ENCODE results near the gene LTBP1. TPM values are rescaled to one million over a fixed set of nuclear protein-coding genes. Genes with fewer than 3 reads are reported as not detected.

Gene LTBP1
- total RNA-seq, 1 experiment from 2014 or later, result 10.3 TPM

GRCh38 chr2:33205693-33206434, 259.1 kb downstream of the LTBP1 start:
- Histone ChIP-seq H3K36me3 (ENCODE audit: low read depth) (no peaks in the 10 kb centered on the region), H4K20me1 (ENCODE audit: insufficient read depth) (no peaks in the 10 kb centered on the region), H3K4me2 (no peak overlapping the region), H3K27me3 (ENCODE audit: insufficient read depth, low read depth) (no peaks in the 10 kb centered on the region), H3K79me2 (ENCODE audit: low read depth) (no peaks in the 10 kb centered on the region), H3K4me3 (no peak overlapping the region), H3F3A (ENCODE audit: insufficient read depth, low read depth) (no peaks in the 10 kb centered on the region), H2AFZ (no peak overlapping the region), H3K9me3 (ENCODE audit: insufficient read depth, low read depth) (no peaks in the 10 kb centered on the region), H3K4me1 (replicated peaks; ENCODE audit: insufficient read depth) (no peaks in the 10 kb centered on the region; the same call in 1 of the 2 replicates), H3K9me2 (ENCODE audit: insufficient read depth) (no peaks in the 10 kb centered on the region), H3K27ac (no peak overlapping the region)
- TF ChIP-seq EZH2 (IDR thresholded peaks at IDR 0.05; ENCODE audit: low read depth) (no peak), CTCF (conservative IDR thresholded peaks at IDR 0.05) (no peak)
- ChIA-PET POLR2A (ENCODE audit: unreplicated experiment) (no interaction called here), CTCF (no interaction called here)
- no peak for DNase-seq
- intact Hi-C loops (cut with micrococcal nuclease; ENCODE audit: unreplicated experiment), result no loop called here
- no TSS peak for BruUV-seq (replicated peaks)

GRCh38 chr2:33207151-33207740, 260.5 kb downstream of the LTBP1 start:
- no TSS peak for BruUV-seq (replicated peaks)
- Histone ChIP-seq H3K4me2 (no peak overlapping the region), H3K9me2 (ENCODE audit: insufficient read depth) (no peaks in the 10 kb centered on the region), H3K4me1 (replicated peaks; ENCODE audit: insufficient read depth) (no peaks in the 10 kb centered on the region; the same call in 1 of the 2 replicates), H2AFZ (no peak overlapping the region), H3K79me2 (ENCODE audit: low read depth) (no peaks in the 10 kb centered on the region), H3K4me3 (no peak overlapping the region), H3K9me3 (ENCODE audit: insufficient read depth, low read depth) (no peaks in the 10 kb centered on the region), H3K36me3 (ENCODE audit: low read depth) (no peaks in the 10 kb centered on the region), H4K20me1 (ENCODE audit: insufficient read depth) (no peaks in the 10 kb centered on the region), H3F3A (ENCODE audit: insufficient read depth, low read depth) (no peaks in the 10 kb centered on the region), H3K27me3 (ENCODE audit: insufficient read depth, low read depth) (no peaks in the 10 kb centered on the region), H3K27ac (no peak overlapping the region)
- TF ChIP-seq CTCF (conservative IDR thresholded peaks at IDR 0.05) (no peak), EZH2 (IDR thresholded peaks at IDR 0.05; ENCODE audit: low read depth) (no peak)
- DNase-seq, result no peak
- ChIA-PET CTCF (no interaction called here), POLR2A (ENCODE audit: unreplicated experiment) (no interaction called here)
- intact Hi-C loops (cut with micrococcal nuclease; ENCODE audit: unreplicated experiment), result no loop called here

- POLR2A ChIA-PET (ENCODE audit: unreplicated experiment), result interaction anchor here (0.7 kb wide), 1 partner anchor 53 kb away, joined by 3 read pairs; no protein-coding TSS in a partner anchor
- H3K27ac ChIP-seq, result no peak overlapping the region
- DNase-seq, result no peak
Observed at GRCh38 chr2:33208400-33208799, 261.6 kb downstream of the LTBP1 start.

More at GRCh38 chr2:33208400-33208799, 261.6 kb downstream of the LTBP1 start:
- no TSS peak for BruUV-seq (replicated peaks)
- Histone ChIP-seq H3K36me3 (ENCODE audit: low read depth) (no peaks in the 10 kb centered on the region), H3K4me3 (no peak overlapping the region), H3K79me2 (ENCODE audit: low read depth) (no peaks in the 10 kb centered on the region), H3K9me3 (ENCODE audit: insufficient read depth, low read depth) (no peaks in the 10 kb centered on the region), H2AFZ (no peak overlapping the region), H3K9me2 (ENCODE audit: insufficient read depth) (no peaks in the 10 kb centered on the region), H3K27me3 (ENCODE audit: insufficient read depth, low read depth) (no peaks in the 10 kb centered on the region), H3K4me2 (no peak overlapping the region), H3K4me1 (replicated peaks; ENCODE audit: insufficient read depth) (no peaks in the 10 kb centered on the region; the same call in 1 of the 2 replicates), H4K20me1 (ENCODE audit: insufficient read depth) (no peaks in the 10 kb centered on the region), H3F3A (ENCODE audit: insufficient read depth, low read depth) (no peaks in the 10 kb centered on the region)
- TF ChIP-seq CTCF (conservative IDR thresholded peaks at IDR 0.05), result no peak
- no peak for TF ChIP-seq EZH2 (IDR thresholded peaks at IDR 0.05; ENCODE audit: low read depth)
- intact Hi-C loops (cut with micrococcal nuclease; ENCODE audit: unreplicated experiment), result no loop called here
- CTCF ChIA-PET, result no interaction called here
